Stimulated activated CD8-positive, alpha-beta memory T cell treated with anti-CD3 and anti-CD28 coated beads, Interleukin-12 subunit alpha, Interleukin-12 subunit beta, amount 100 ng/mL, for 1 hour (primary cell): Measurements from ENCODE around the gene NUDT8.
"Not testable (repeated sequence)": the region's sequence is repeated elsewhere in the genome, so short reads cannot be mapped to it uniquely, and the experiment has no call there.

Source experiments
- DNase-seq: peaks from one replicate; pipeline ENCODE4 v3.0.0-alpha.2; 2020; ENCODE audit warnings: low read depth

The NUDT8 gene

GRCh38 chr11:67611704-67612587, 17.8 kb downstream of the NUDT8 start:
- no peak for DNase-seq

- no peak for DNase-seq
Observed at GRCh38 chr11:67611165-67611564, 18.6 kb downstream of the NUDT8 start.

GRCh38 chr11:67610302-67610868, 19.4 kb downstream of the NUDT8 start:
- no peak for DNase-seq

GRCh38 chr11:67609316-67609715, 20.4 kb downstream of the NUDT8 start:
- DNase-seq = no peak

GRCh38 chr11:67608486-67608885, 21.3 kb downstream of the NUDT8 start:
- no peak for DNase-seq

GRCh38 chr11:67607507-67607906, 22.2 kb downstream of the NUDT8 start:
- DNase-seq = no peak

GRCh38 chr11:67606492-67607295, 23.0 kb downstream of the NUDT8 start, which contains the start of gene NDUFV1:
NDUFV1 (plus strand) TSS chr11:67606936; CDS start chr11:67607005, 69 bp downstream.
- peak; percentile 93 for DNase-seq

- DNase-seq = no peak
Observed at GRCh38 chr11:67606093-67606491, 23.6 kb downstream of the NUDT8 start.

- no peak for DNase-seq
Observed at GRCh38 chr11:67605231-67606011, 24.3 kb downstream of the NUDT8 start.

GRCh38 chr11:67604815-67605214, 24.9 kb downstream of the NUDT8 start:
- no peak for DNase-seq

- DNase-seq = not testable (repeated sequence)
Observed at GRCh38 chr11:67604119-67604518, 25.6 kb downstream of the NUDT8 start.

GRCh38 chr11:67601098-67601497, 28.6 kb downstream of the NUDT8 start:
- DNase-seq = no peak

GRCh38 chr11:67600324-67601029, 29.3 kb downstream of the NUDT8 start:
- DNase-seq = no peak

- DNase-seq = no peak
Observed at GRCh38 chr11:67599149-67599548, 30.6 kb downstream of the NUDT8 start.

- DNase-seq = not testable (repeated sequence)
Observed at GRCh38 chr11:67597963-67598362, 31.8 kb downstream of the NUDT8 start.

- DNase-seq = not testable (repeated sequence)
Observed at GRCh38 chr11:67597458-67597857, 32.3 kb downstream of the NUDT8 start.

- no peak for DNase-seq
Observed at GRCh38 chr11:67596753-67597300, 32.9 kb downstream of the NUDT8 start.

GRCh38 chr11:67594480-67594879, 35.3 kb downstream of the NUDT8 start:
- DNase-seq = no peak

GRCh38 chr11:67593565-67593905, 36.2 kb downstream of the NUDT8 start:
- no peak for DNase-seq

- DNase-seq = no peak
Observed at GRCh38 chr11:67592880-67593564, 36.7 kb downstream of the NUDT8 start.
